ENCODE measurements around the gene CLCA2.

The CLCA2 gene

DNA sequence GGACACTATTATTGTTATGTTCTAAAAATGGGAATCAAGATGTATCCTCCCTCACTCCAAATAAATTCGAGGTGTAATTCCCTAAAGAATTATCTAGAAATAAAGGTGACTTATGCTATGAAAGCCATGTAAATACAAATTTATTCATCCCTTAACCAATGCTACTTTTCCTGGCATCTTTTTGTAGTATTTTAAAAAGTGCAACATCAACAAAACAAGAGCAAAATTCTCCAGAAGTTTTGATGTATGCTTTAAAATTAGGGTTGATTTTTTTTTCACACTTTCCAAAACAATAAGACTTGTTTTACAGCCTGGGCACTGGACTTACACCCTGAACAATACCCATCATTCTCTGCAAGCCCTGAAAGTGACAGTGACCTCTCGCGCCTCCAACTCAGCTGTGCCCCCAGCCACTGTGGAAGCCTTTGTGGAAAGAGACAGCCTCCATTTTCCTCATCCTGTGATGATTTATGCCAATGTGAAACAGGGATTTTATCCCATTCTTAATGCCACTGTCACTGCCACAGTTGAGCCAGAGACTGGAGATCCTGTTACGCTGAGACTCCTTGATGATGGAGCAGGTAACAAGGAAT lies 23.3 kb downstream of the CLCA2 start:
- DNase-seq (ENCODE audit: low spot score in 2 of 2) (no peak), ATAC-seq (ENCODE audit: low read depth) (no peak)
- Mint-ChIP-seq H3K27ac (no peak overlapping the region), H3K4me3 (no peak overlapping the region), H3K9me3 (no peaks in the 10 kb centered on the region), H3K4me1 (no peaks in the 10 kb centered on the region), H3K27me3 (no peaks in the 10 kb centered on the region), H3K36me3 (no peaks in the 10 kb centered on the region)

- H3K4me1 Mint-ChIP-seq: no peaks in the 10 kb centered on the region
- H3K27ac Mint-ChIP-seq: no peak overlapping the region
- no peaks in the 10 kb centered on the region for H3K9me3 Mint-ChIP-seq
- DNase-seq (ENCODE audit: low spot score in 2 of 2) (no peak), ATAC-seq (ENCODE audit: low read depth) (no peak)
- H3K36me3 Mint-ChIP-seq: no peaks in the 10 kb centered on the region
- H3K27me3 Mint-ChIP-seq: no peaks in the 10 kb centered on the region
- H3K4me3 Mint-ChIP-seq: no peak overlapping the region
These were observed 24.7 kb downstream of the CLCA2 start for GRCh38 chr1:86448670-86449069.

- H3K4me3 Mint-ChIP-seq: no peak overlapping the region
- no peaks in the 10 kb centered on the region for H3K9me3 Mint-ChIP-seq
- no peak overlapping the region for H3K27ac Mint-ChIP-seq
- ATAC-seq (ENCODE audit: low read depth) (no peak), DNase-seq (ENCODE audit: low spot score in 2 of 2) (no peak)
- no peaks in the 10 kb centered on the region for H3K4me1 Mint-ChIP-seq
- no peaks in the 10 kb centered on the region for H3K36me3 Mint-ChIP-seq
- H3K27me3 Mint-ChIP-seq: no peaks in the 10 kb centered on the region
These were observed 25.1 kb downstream of the CLCA2 start for GRCh38 chr1:86449103-86449502.

GRCh38 chr1:86450847-86451246 lies 26.9 kb downstream of the CLCA2 start:
- no peak overlapping the region for H3K4me3 Mint-ChIP-seq
- ATAC-seq (ENCODE audit: low read depth): no peak
- H3K36me3 Mint-ChIP-seq: no peaks in the 10 kb centered on the region
- no peaks in the 10 kb centered on the region for H3K27me3 Mint-ChIP-seq
- no peak overlapping the region for H3K27ac Mint-ChIP-seq
- no peak for DNase-seq (ENCODE audit: low spot score in 2 of 2)
- H3K4me1 Mint-ChIP-seq: no peaks in the 10 kb centered on the region
- no peaks in the 10 kb centered on the region for H3K9me3 Mint-ChIP-seq

DNA sequence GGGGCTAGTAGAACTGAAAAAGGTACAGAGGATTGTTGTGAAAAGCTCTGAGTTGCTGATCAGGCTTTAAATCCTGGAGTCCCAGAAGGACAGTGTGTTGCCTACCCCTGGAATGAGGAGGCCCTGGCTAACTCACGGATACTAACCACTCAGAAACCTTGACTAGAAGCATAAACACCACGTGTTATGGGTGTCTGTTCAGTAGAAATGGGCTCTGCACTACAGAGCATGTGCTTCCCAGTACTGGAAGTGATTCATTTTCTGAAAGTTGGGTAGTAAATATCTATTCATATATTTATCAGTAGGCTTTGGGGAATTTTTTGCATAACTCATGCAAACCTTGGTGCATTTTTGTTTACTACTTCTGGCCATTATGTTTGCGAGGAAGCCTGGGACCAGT lies 29.7 kb downstream of the CLCA2 start:
- DNase-seq (ENCODE audit: low spot score in 2 of 2) (no peak), ATAC-seq (ENCODE audit: low read depth) (no peak)
- Mint-ChIP-seq H3K4me1 (no peaks in the 10 kb centered on the region), H3K36me3 (no peaks in the 10 kb centered on the region), H3K27ac (no peak overlapping the region), H3K27me3 (peaks cover 7% of the 10 kb centered on the region), H3K4me3 (no peak overlapping the region), H3K9me3 (no peaks in the 10 kb centered on the region)

GRCh38 chr1:86455073-86455472 lies 31.1 kb downstream of the CLCA2 start:
- no peak overlapping the region for H3K27ac Mint-ChIP-seq
- no peaks in the 10 kb centered on the region for H3K4me1 Mint-ChIP-seq
- H3K36me3 Mint-ChIP-seq: no peaks in the 10 kb centered on the region
- ATAC-seq (ENCODE audit: low read depth) (no peak), DNase-seq (ENCODE audit: low spot score in 2 of 2) (no peak)
- peaks cover 7% of the 10 kb centered on the region for H3K27me3 Mint-ChIP-seq
- H3K9me3 Mint-ChIP-seq: no peaks in the 10 kb centered on the region
- no peak overlapping the region for H3K4me3 Mint-ChIP-seq

DNA sequence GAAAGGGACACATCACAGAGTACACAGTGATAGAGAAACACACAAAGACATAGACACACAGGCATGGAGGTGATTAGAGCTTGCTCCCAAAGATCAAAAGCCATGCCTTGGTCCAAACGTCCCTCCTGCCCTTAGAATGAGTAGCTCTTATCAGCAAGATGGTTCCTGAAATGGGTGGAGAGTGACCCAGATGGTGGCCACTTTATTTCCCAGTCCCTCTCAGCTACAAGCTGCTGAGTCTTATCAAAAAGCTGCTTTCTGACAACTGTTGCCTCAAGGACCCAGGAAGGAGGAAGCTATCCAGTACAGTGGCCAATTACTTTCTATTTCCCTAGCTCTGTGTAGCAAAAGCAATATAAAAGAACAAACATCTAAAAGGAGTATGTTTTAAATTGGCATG lies 37.0 kb downstream of the CLCA2 start:
- no peaks in the 10 kb centered on the region for H3K36me3 Mint-ChIP-seq
- DNase-seq (ENCODE audit: low spot score in 2 of 2) (no peak), ATAC-seq (ENCODE audit: low read depth) (no peak)
- H3K4me1 Mint-ChIP-seq: peaks cover 6% of the 10 kb centered on the region
- H3K4me3 Mint-ChIP-seq: no peak overlapping the region
- no peaks in the 10 kb centered on the region for H3K9me3 Mint-ChIP-seq
- no peak overlapping the region for H3K27ac Mint-ChIP-seq
- peaks cover 9% of the 10 kb centered on the region for H3K27me3 Mint-ChIP-seq

- ATAC-seq (ENCODE audit: low read depth) (no peak), DNase-seq (ENCODE audit: low spot score in 2 of 2) (no peak)
- H3K4me3 Mint-ChIP-seq: no peak overlapping the region
- H3K27ac Mint-ChIP-seq: no peak overlapping the region
- H3K4me1 Mint-ChIP-seq: peaks cover 6% of the 10 kb centered on the region
- peaks cover 9% of the 10 kb centered on the region for H3K27me3 Mint-ChIP-seq
- no peaks in the 10 kb centered on the region for H3K36me3 Mint-ChIP-seq
- no peaks in the 10 kb centered on the region for H3K9me3 Mint-ChIP-seq
These were observed 37.5 kb downstream of the CLCA2 start for GRCh38 chr1:86461482-86461881.

- Mint-ChIP-seq H3K4me1 (peaks cover 6% of the 10 kb centered on the region), H3K36me3 (no peaks in the 10 kb centered on the region), H3K4me3 (no peak overlapping the region), H3K27me3 (peaks cover 3% of the 10 kb centered on the region), H3K27ac (no peak overlapping the region), H3K9me3 (no peaks in the 10 kb centered on the region)
- DNase-seq (ENCODE audit: low spot score in 2 of 2): no peak
- no peak for ATAC-seq (ENCODE audit: low read depth)
These were observed 40.8 kb downstream of the CLCA2 start for GRCh38 chr1:86464819-86465218.

DNA sequence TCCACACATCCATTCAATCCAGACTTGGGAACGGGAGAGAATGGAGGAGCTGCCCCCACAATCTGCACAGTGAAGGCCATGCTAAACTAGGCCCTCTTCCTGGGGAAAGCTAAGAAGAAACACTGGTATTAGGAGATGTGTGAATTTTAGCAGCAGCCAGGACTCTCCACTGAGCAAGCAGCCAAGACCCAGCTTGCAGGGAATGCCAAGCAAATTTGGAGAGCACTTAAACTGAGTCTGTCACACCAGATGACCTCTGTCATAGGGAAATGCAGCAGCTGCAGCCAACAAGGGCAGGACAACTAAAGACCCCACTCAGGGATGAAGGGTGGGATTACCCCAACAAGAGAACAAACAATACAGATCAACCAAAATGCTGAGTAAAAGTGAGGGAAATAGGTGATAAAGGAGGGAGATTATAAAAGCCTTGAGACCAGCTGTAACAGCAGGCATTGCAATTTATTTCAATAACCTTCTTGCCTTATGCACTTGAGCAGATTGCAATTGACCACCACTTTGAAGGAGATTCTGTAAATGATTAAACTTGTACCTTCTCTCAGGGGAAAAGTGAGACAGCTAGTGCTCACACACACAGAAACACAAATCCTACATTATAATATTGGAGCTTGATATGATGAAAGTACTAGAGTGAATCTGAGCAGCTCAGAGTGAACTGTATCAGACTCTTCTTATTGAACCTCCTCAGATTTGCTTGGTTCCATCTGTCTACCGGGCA lies 42.3 kb downstream of the CLCA2 start:
- H3K4me1 Mint-ChIP-seq: peaks cover 8% of the 10 kb centered on the region
- no peak overlapping the region for H3K27ac Mint-ChIP-seq
- no peak overlapping the region for H3K4me3 Mint-ChIP-seq
- ATAC-seq (ENCODE audit: low read depth) (no peak), DNase-seq (ENCODE audit: low spot score in 2 of 2) (no peak)
- H3K36me3 Mint-ChIP-seq: no peaks in the 10 kb centered on the region
- no peaks in the 10 kb centered on the region for H3K9me3 Mint-ChIP-seq
- H3K27me3 Mint-ChIP-seq: peaks cover 8% of the 10 kb centered on the region

DNA sequence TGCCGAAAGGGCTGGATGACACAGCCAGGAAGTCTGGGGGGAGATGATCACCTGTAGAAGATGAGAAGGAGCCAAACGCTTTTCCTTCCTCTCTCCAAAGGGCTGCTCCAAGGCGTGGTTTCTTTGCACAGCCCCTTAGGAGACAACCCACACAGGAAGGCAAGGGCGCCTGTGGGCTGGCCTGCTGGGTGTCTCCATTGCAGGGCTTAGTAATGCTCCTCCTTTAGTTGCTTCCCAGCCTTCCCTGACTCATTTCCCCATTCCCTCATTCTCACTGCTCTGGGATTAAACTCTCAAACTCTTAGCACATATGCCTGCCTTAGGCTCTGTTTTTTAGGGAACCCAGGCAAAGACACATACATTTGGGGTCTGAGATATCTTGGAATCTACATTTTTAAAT lies 43.0 kb downstream of the CLCA2 start:
- H3K27ac Mint-ChIP-seq: no peak overlapping the region
- no peaks in the 10 kb centered on the region for H3K9me3 Mint-ChIP-seq
- H3K36me3 Mint-ChIP-seq: no peaks in the 10 kb centered on the region
- H3K4me3 Mint-ChIP-seq: no peak overlapping the region
- H3K4me1 Mint-ChIP-seq: peaks cover 8% of the 10 kb centered on the region
- no peak for ATAC-seq (ENCODE audit: low read depth)
- peaks cover 8% of the 10 kb centered on the region for H3K27me3 Mint-ChIP-seq
- no peak for DNase-seq (ENCODE audit: low spot score in 2 of 2)

- Mint-ChIP-seq H3K4me3 (no peak within 1 kb of the TSS), H3K27ac (no peak within 1 kb of the TSS), H3K4me1 (peaks cover 8% of the 10 kb centered on the region), H3K9me3 (no peaks in the 10 kb centered on the region), H3K27me3 (peaks cover 11% of the 10 kb centered on the region), H3K36me3 (no peaks in the 10 kb centered on the region)
- ATAC-seq (ENCODE audit: low read depth) (no peak), DNase-seq (ENCODE audit: low spot score in 2 of 2) (no peak)
These were observed 44.6 kb downstream of the CLCA2 start, which contains the start of gene CLCA1 for GRCh38 chr1:86468501-86468977. Gene CLCA1 (plus strand): TSS chr1:86468927. CDS start chr1:86468972, 45 bp downstream.

- no peak for DNase-seq (ENCODE audit: low spot score in 2 of 2)
- Mint-ChIP-seq H3K27ac (no peak overlapping the region), H3K9me3 (no peaks in the 10 kb centered on the region), H3K36me3 (no peaks in the 10 kb centered on the region), H3K27me3 (peaks cover 11% of the 10 kb centered on the region), H3K4me3 (no peak overlapping the region), H3K4me1 (peaks cover 8% of the 10 kb centered on the region)
- peak; percentile 78 for ATAC-seq (ENCODE audit: low read depth)
These were observed 46.9 kb downstream of the CLCA2 start for GRCh38 chr1:86470859-86471258.

GRCh38 chr1:86471291-86471690 lies 47.3 kb downstream of the CLCA2 start:
- ATAC-seq (ENCODE audit: low read depth) (no peak), DNase-seq (ENCODE audit: low spot score in 2 of 2) (no peak)
- Mint-ChIP-seq H3K27me3 (peaks cover 11% of the 10 kb centered on the region), H3K9me3 (no peaks in the 10 kb centered on the region), H3K4me3 (no peak overlapping the region), H3K27ac (no peak overlapping the region), H3K36me3 (no peaks in the 10 kb centered on the region), H3K4me1 (peaks cover 8% of the 10 kb centered on the region)

DNA sequence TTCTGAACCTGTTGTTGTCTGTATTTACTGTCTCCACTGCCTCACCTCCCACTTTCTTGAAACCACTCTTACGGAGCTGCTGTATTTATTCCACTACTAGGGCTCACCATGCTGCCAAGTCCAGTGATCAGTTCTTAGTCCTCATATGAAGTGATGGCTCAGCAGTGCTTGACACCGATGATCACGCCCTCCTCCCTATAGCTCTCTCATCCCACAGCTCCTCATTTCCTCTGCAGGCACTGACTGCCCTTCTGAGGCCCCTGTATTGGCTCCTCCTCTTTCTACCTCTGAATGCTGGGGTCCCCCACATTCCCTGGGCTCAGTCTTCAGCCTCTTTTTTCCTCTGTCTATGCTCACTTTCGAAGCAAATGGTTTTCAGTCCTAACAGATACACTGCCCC lies 48.2 kb downstream of the CLCA2 start:
- DNase-seq (ENCODE audit: low spot score in 2 of 2) (no peak), ATAC-seq (ENCODE audit: low read depth) (no peak)
- Mint-ChIP-seq H3K4me1 (peaks cover 8% of the 10 kb centered on the region), H3K27ac (no peak overlapping the region), H3K36me3 (no peaks in the 10 kb centered on the region), H3K9me3 (no peaks in the 10 kb centered on the region), H3K27me3 (peaks cover 10% of the 10 kb centered on the region), H3K4me3 (no peak overlapping the region)

Data from memory B cell (primary cell).